ENCODE results near the gene LGALS9.
"Not testable (repeated sequence)": the region's sequence is repeated elsewhere in the genome, so short reads cannot be mapped to it uniquely, and the experiment has no call there.

Gene LGALS9

DNA sequence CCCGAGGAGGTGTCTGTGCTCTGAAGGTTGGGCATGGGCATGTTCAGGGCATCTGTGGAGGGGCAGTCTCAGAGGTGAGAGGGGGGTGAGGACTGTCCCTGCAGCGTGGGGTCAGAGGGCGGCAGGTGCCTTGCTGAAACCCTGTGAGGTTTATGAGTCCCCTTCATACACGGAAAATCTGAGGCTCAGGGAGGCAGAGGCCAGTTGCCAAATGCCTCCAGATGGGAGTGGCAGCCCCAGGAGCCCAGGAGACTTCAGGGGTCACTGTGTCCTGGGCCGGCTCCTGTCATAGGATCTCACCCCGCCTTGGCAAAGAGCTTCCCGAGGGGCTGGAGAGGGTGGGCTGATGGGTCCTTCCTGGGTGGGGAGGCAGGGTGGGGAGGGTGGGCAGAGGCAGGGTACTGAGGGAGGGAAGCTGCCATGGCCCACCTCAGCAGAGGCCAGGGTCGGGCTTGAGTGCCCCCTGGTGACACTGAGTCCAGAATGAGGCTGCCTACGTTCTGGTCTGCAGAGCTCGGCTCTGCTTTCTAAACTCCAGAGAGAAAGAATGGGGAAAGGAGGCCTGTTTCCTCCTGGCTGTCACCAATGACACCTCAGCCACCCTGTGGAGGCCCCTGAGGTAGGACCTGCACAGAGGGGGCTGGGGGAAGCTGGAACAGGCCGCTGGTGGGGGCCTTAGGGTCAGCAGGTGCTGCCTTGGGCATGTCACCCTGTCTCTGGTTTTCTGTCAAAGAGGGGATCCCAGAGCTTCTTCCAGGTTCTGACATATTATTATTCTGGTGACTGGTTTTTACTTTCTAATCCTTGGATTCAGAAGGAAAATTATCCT, 1.1 kb downstream of the LGALS9 start:
- DNase-seq, result no peak

DNA sequence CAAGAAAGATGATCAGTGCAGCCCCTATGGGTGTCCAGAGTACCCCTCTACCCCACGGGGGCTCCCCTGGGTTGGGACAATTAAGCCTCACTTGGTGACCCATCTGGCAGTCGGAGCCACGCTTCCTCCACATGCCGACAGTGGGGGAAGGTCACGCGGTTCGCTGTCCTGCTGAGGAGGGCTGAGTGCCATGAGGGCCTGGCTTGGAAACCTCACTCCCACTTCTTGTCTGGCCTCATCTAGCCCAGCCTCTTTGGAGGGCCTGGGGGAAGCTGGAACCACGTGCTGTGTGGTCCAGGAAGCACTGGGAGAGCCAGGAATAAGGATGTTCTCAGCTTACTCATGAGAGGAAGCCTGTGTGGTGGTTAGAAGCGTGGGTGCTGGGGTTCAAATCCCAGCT, 1.8 kb downstream of the LGALS9 start:
- peak; percentile 27 for DNase-seq

DNA sequence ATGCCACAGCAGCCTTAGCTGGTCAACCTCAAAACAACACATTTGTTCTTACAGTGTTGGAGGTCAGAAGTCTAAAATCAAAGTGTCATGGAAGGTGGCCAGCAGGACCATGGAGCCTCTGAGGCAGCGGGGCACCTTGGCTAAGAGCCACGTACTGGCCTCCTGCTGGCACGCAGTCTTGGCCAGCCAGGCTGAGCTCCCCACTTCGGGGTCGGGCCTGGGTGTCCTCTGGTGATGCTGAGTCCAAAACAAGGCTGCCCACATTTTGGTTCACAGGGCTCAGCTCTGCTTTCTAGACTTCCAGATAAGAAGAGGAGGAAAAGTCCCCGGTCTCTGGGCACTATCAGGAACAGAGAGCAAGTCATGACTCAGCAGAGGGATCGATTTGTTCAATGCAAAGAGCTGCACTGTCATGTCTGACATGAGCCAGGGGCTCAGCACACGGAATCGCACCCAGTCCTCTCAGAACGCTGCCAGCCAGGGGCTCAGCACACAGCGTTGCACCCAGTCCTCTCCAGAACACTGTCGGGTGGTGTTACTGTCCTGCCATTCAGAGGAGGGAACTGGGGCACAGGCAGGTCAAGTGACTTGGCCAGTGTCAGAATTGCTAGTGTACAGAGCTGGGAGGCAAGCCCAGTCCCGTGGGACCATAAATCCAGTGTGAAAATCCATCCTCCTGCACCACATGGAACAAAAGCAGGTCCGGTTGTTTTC, 2.5 kb downstream of the LGALS9 start:
- DNase-seq, result no peak

DNA sequence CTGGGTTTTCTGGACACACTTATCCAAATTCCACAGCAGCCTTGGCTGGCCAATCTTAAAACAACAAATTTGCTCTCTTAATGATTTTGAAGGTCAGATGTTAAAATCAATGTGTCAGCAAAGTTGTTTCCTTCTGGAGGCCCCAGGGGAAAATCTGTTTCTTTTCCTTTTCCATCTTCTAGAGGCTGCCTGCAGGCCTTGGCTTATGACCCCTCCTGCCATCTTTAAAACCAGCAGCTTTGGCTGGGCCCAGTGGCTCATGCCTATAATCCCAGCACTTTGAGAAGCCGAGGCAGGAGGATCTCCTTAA, 3.0 kb downstream of the LGALS9 start:
- no peak for DNase-seq

DNA sequence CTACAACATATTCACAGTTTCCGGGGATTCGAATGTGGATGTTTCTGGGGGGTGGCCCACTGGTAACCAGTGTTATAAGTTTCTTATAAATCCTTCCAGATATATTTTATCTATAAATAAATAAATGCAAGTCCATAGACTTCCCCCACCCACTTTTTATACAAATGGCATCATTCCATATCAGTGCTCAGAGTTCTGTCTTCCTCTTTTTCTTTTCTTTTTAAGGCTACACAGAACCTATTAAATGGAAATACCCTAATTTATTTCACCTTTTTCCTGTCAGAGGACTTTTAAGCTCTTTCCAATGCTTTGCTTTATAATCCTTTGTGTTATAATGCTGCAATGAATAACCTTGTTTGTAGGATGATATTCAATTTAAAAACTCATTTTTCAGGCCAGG, 3.8 kb downstream of the LGALS9 start:
- no peak for DNase-seq

DNA sequence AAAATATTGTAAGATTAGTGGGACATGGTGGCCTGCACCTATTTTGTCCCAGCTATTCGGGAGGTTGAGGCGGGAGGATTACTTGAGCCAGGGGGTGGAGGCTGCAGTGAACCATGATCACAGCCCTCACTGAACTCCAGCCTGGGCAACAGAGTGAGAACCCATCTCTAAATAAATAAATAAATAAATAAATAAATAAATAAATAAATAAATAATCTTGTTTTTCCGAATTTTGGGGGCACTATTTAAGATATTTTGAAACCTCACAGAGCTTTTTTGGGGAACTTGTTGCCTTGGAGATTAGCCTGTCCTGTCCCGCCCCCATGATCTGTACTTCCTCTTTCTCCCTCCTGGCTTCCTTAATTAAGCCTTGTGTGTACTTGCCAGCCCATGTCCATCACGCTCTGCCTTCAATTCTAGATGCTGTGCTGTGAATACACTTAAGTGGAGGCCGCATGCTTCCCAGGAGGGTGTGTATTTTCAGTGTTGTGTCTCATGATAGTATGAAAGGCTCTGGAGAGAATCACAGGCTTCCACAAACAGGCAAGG, 4.4 kb downstream of the LGALS9 start:
- DNase-seq, result no peak

DNA sequence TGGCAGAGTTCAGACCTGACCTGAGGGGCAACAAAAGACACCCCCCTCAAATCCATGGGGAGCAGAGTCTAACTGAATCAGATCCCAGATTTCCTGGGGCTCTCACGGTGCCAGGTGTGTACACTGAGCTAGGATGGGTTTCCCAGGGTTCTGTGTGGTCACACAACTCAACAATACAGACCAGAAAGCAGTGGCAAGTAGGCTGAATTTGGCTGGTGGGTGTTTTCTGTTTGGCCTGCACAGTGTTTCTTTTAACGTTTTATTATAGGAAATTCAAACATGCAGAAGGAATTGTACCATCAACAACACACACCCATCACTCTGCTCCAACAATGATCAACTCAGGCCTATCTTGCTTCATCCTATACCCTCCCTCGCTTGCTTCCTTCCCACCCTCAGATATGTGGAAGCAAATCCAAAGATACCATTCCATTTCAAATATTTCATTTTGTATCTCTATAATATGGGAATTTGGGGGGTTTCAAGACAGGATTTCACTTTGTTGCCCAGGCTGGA, 5.1 kb downstream of the LGALS9 start:
- DNase-seq, result not testable (repeated sequence)

DNA sequence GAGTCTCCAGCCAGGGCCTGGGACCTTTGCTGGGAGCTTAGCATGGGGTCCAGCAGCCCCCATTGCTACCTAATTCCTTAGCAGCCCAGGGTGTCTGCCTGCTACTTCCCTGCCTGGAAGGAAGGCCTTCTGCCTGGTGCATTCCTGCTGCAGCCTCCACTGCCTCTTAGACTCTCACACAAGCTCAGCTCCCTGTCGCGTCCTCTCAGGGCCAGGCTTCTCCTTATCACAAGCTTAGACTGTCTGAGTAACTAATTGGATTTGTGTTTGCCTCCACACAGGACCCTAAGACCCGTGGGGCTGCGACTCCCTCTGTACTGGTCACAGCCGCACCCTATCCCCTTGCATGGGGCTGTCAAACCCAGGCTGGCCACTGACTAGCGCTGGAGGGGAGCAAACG, 6.8 kb downstream of the LGALS9 start:
- DNase-seq, result not testable (repeated sequence)

DNA sequence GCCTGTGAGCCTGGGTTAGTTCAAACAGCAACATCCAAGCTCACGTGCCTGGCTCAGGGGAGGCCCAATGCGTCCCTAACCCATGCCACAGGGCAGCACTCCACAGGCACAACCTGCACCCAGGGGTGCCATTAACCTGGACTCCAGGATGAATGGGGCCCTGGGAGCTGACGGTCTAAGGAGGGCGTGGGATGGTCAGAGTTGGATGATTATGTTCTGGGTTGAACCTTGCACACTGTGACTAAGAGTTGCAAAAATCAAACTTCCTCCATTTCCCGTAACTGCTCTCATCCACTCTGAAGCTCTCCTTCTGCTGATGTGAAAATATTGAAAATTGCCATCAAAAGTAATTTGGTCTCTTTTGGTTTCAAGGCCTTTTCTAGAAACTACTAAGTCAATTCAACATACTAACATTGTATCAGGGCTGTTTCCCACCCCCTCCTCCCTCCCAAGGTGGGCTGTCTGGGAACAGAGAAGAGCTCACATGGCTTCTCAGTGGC, 7.5 kb downstream of the LGALS9 start:
- not testable (repeated sequence) for DNase-seq

DNA sequence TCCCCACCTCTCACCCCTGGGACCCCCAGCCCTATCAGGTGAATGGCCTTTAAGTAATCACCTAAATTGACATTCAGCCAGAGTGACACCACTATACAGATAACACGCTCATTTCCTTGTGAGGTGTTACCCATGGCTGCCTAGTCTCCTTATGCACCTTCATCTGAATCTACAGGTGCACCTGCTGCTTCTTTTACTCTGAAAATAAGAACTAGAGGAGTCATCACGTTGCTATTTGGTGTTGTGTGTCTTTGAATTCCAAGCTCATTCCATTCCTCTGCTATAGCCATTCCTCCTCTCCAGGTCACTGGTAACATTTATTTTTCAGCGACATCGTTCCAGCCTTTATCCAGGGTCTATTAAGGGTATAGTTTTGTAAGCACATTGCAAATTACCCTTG, 9.8 kb downstream of the LGALS9 start:
- DNase-seq, result no peak

DNA sequence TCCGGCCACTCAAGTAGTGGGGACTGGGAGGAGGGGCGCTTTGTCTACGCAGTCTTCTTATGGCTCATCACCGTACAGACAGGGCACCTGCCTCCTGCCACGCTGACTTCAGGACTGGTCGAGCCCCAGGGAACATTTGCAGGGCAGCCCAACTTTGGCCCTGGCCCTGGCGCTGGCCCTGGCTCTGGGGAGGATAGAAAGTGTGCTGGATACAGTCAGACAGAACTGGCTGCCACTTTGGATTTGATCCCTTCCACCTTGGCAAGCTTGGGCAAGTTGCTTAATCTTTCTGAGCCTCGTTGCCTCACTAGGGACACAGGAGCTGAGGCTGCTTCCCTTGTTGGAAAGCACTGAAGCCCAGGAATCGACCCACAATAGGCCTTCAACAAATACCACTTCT, 13.6 kb downstream of the LGALS9 start:
- DNase-seq, result no peak

DNA sequence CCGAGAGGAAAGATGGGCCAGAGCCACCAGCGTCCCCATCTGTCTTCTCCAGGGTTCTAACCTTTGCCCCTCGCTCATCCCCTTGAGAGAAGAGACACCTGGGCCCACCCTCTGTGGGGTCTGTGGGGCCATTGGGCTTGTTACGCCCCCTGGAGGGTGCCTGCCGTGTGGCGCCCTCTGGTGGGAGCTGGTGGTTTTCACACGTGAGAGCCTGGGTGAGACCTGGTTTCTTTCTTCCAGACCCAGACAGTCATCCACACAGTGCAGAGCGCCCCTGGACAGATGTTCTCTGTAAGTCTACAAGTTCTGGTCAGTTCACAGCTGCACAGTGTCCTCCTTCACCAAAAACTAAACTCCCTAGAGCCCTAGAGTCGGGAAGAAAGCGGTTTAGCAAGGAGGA, 14.6 kb downstream of the LGALS9 start:
- not testable (repeated sequence) for DNase-seq

DNA sequence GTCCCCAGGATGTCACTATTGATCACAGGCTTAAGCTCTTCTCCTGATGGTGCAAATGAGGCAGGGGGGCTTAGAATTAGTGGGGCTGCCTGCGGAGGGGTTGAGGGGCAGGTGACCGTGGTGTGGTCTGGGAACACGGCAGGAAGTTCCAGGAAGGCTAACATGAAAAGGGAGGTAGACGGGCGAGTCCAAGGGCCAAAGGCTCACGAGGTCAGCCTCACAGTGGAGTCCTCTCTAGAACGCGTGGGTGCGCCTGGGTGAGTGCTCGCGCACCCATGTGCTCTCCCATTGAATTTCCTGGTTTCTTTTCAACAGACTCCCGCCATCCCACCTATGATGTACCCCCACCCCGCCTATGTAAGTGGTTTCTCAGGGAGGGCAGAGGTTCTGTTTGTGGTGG, 15.2 kb downstream of the LGALS9 start:
- DNase-seq, result no peak

DNA sequence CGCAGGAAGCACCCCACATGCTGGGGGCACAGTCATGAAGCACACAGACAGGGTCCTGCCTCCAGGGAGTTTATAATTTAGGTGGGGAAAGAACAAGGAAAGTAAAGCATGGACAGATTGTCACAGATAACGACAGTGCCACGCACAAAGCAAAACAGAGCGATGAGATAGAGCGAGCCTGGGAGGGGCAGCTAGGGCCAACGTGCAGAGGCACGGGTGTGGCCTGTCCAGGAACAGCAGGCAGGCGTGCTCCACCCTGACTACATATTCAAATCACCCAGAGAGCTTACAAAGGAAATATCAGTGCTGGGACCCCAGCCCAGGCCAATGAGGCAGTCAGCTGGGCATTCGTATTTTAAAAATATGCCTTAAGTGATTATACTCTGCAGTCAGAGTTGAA, 16.8 kb downstream of the LGALS9 start:
- no peak for DNase-seq

DNA sequence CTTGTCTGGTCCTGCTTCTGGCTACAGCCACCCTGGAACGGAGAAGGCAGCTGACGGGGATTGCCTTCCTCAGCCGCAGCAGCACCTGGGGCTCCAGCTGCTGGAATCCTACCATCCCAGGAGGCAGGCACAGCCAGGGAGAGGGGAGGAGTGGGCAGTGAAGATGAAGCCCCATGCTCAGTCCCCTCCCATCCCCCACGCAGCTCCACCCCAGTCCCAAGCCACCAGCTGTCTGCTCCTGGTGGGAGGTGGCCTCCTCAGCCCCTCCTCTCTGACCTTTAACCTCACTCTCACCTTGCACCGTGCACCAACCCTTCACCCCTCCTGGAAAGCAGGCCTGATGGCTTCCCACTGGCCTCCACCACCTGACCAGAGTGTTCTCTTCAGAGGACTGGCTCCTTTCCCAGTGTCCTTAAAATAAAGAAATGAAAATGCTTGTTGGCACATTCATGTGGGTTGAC, 18.2 kb downstream of the LGALS9 start:
- not testable (repeated sequence) for DNase-seq

DNA sequence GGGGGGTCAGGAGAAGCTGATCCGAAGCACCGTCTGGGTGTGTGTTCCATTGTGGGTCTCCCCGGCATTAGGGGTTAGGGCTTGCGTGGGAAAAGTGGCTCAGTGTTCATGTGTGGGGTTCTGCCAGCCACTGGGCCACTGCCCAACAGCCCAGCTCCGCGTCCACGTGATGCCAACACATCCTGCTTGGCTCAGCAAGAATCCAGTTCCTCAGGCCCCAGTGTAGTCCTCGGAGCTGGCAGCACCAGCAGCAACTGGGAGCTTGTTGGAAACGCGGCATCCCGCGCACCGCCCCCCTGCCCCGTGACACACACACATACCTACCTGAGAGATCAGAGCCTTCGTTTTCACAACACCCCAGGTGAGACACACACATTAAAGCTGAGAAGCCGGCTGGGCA, 18.9 kb downstream of the LGALS9 start:
- no peak for DNase-seq

DNA sequence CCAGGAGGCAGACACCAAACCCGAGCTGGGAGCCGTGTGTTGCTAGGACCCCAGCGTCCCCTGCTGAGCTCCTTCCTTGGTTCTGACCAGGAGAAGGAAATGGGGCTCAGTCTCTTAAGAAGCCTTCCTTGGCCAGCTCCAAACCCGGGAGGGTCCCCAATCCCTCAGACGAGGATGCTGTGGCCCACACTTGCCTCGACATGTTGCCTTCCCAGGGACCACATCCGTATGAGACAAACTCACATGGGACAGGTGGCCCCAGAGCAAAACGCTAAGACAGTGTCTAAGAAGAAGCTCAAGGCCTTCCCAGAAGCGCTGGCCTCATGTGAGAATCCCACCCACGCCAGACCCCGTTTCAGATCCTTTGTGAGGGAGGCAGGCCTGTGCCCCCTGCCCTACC, 19.8 kb downstream of the LGALS9 start:
- DNase-seq, result no peak

DNA sequence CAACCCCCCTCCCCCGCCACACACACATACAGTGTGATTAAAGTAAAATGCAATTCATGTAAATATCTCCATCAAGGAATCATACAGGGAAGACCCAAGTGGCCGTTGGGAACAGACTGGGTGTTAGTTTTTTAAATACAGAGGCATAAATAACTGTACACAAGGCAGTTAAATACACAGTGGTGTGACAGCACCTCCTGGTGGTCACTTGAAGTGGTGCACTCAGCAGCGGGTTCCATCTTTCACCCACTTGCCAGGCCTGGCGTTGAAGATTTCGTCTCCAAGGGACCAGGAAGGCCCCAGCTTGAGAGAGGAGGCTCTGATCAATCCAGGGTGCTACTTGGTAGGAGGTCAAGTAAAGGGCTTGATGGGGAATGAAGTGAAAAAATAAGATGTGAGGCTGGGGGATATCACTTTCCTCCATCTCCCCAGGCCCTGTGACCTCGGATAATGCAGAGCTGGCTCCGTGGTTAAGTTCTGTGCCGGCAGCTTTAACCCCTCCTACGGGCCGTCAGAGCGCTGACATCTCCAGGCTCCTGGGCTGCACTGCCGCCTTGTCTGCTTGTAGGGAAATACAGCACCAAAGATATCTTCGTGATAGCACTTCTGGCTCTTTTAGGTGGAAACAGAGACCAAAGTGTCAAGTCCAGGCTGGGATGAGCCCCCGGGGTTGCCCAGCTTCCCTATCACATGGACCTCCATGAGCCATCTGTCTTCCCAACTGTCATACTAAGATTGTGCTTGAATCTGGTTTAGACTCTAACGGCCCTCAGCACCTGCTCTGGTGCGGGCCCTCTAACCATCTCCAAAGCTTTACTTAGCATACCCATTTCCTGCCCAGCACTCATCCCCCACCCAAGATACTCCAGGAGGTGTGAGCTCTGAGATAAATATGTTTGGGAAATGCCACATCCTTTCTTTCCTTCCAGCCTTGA, 20.7 kb downstream of the LGALS9 start:
- DNase-seq, result peak; percentile 24

DNA sequence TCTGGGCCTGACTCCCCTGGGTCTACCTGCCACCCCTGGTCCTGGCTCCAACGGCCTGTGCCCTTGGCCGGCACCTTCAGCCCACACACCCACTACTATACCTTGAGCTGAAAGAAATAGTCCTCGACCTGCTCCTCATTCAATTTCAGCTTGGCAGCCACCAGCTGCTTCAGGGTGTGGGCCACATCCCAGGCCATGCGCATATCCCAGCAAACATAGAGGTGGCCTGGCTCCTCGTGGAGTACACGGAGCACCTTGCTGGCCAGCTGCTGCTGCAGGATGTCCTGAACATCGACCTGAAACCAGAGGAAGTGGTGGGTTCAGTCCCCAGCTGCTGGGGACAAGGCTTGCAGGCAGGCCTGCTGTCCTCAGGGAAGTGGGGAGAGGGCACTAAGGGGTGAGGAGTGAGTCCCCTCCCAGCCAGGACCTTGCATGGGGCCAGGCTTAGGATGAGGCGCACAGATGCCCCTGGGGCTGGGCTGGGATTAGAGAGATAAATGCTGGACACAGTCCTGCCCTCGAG, 22.5 kb downstream of the LGALS9 start:
- DNase-seq, result not testable (repeated sequence)

DNA sequence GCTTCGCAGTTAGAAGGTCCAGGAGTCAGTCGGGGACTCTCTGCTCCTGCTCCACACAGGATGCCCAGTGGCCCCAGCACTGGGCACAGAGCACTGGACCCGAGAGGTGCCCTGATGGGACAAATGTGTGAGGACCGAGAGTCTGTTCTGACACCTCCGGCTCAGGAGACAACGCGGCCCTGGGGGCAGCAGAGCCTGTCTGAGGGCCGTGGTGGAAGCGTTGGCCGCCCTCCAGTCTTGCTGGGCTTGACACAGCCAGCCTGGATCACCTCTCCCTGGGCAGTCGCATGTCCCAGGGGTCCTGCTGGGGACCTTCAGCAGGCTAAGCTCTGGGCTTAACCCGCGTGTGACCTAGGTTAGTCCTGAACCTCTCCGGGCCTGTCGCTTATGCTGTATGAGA, 23.1 kb downstream of the LGALS9 start:
- no peak for DNase-seq

DNA sequence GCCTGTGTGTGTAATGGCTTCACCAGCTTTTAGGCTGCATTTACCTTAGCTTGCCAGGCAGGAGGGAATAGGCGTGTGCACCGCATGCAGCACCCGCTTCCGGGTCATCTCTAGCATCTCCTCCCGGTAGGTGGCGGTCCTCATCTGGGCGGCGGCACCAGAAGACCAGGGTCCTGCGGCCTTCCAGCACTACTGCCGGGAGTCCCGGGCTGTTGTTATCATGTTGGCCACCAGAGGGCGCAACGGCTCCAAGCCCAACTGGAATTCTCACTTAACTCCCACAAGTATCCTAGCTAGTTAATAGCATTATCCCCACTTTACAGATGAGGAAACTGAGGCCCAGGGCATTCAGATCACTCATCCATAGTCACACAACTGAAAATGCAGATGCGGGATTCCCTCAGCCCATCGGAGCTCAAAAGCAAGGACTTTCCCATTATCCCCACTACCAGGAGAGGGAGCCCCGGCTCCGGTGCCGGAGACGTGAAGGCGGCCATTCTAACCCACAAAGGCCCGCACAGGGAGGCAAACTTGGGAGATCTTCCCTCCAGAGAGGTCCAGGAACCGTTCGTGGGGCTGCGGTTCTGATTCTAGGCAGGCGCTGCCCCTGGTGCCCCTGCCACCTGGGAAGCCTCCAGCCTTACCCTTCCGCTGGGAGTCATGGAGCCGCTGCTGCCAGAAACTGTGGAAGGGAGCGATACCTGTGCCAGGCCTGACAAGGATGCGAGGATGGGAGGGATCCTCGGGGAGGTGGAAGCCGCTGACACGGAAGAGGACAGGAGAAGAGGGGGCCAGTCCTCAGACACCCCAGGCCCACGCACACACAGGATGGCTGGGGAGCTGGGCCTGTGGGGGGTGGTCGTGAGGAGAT, 23.9 kb downstream of the LGALS9 start:
- DNase-seq, result peak; percentile 58
